GM03348 (cell line): ENCODE results near the gene NSFL1C.
"Not testable (repeated sequence)": the region's sequence is repeated elsewhere in the genome, so short reads cannot be mapped to it uniquely, and the experiment has no call there.

Experiments used
- DNase-seq: peaks from one replicate; pipeline ENCODE4 v3.0.0; 2012; ENCODE audit warnings: low spot score

NSFL1C gene

GRCh38 chr20:1466211-1467081 is at the start of gene NSFL1C:
TSS of gene NSFL1C (minus strand) at chr20:1466849. CDS start at chr20:1466824, 25 bp downstream.
- peak; percentile 97 for DNase-seq

GRCh38 chr20:1513801-1514200 is 47.2 kb upstream of the NSFL1C start:
- no peak for DNase-seq

- DNase-seq = peak; percentile 62
Observed at GRCh38 chr20:1509237-1509636, 42.6 kb upstream of the NSFL1C start.

GRCh38 chr20:1508574-1508973 is 41.9 kb upstream of the NSFL1C start:
- DNase-seq = no peak

- DNase-seq = no peak
Observed at GRCh38 chr20:1507276-1507675, 40.6 kb upstream of the NSFL1C start.

- DNase-seq = peak; percentile 16
Observed at GRCh38 chr20:1505871-1506270, 39.2 kb upstream of the NSFL1C start.

GRCh38 chr20:1505361-1505760 is 38.7 kb upstream of the NSFL1C start:
- peak; percentile 17 for DNase-seq

- DNase-seq = peak; percentile 88
Observed at GRCh38 chr20:1503564-1504227, 37.0 kb upstream of the NSFL1C start.

GRCh38 chr20:1500496-1500895 is 33.8 kb upstream of the NSFL1C start:
- DNase-seq = no peak

GRCh38 chr20:1499528-1500420 is 33.1 kb upstream of the NSFL1C start:
- DNase-seq = no peak

- DNase-seq = not testable (repeated sequence)
Observed at GRCh38 chr20:1497371-1497770, 30.7 kb upstream of the NSFL1C start.

- no peak for DNase-seq
Observed at GRCh38 chr20:1496930-1497329, 30.3 kb upstream of the NSFL1C start.

GRCh38 chr20:1494436-1494835 is 27.8 kb upstream of the NSFL1C start:
- DNase-seq = no peak

GRCh38 chr20:1493536-1493935 is 26.9 kb upstream of the NSFL1C start:
- no peak for DNase-seq

GRCh38 chr20:1491860-1492642 is 25.4 kb upstream of the NSFL1C start:
- DNase-seq = no peak

- no peak for DNase-seq
Observed at GRCh38 chr20:1491281-1491840, 24.7 kb upstream of the NSFL1C start, which contains the start of gene SIRPB2. TSS of gene SIRPB2 (minus strand) at chr20:1491420. CDS start at chr20:1491359, 61 bp downstream.

GRCh38 chr20:1490643-1491195 is 24.1 kb upstream of the NSFL1C start:
- no peak for DNase-seq

GRCh38 chr20:1489764-1490436 is 23.3 kb upstream of the NSFL1C start:
- DNase-seq = peak; percentile 34

- DNase-seq = no peak
Observed at GRCh38 chr20:1489325-1489724, 22.7 kb upstream of the NSFL1C start.

- no peak for DNase-seq
Observed at GRCh38 chr20:1486566-1486965, 19.9 kb upstream of the NSFL1C start.
